ENCODE data around the gene SOST. TPM values are rescaled to one million over a fixed set of nuclear protein-coding genes. Genes with fewer than 3 reads are reported as not detected.

Gene SOST
- total and polyA plus RNA-seq, 2 donors from 2014 or later: 0.09 to 15.1 TPM

GRCh38 chr17:43779145-43780125 is 20.8 kb upstream of the SOST start:
- H3K27me3 ChIP-seq (ENCODE audit: control insufficient read depth, insufficient read depth, low read length): peaks cover 4% of the 10 kb centered on the region
- intact Hi-C loops (cut with DNase I): loop anchor here (10.0 kb wide), 1 partner anchor 65 kb away; the partner anchor contains the start of gene CD300LG
- FAIRE-seq (no peak), DNase-seq (peak in 4 of 5 donors; percentile 75 to 84 (median 82))
- peak overlapping the region; percentile 35 to 72 (median 57) for H3K9ac ChIP-seq (ENCODE audit: low read length in 3 of 3)
- H3K27ac ChIP-seq (ENCODE audit: low read depth in 2 of 2, low read length in 2 of 2): peak overlapping the region; percentile 88 to 100
- H3K4me3 ChIP-seq (ENCODE audit: low read length in 3 of 3): peak overlapping the region; percentile 55 to 78 (median 69)
- H3K36me3 ChIP-seq (ENCODE audit: control insufficient read depth in 2 of 3, insufficient read depth in 3 of 3, low read length in 3 of 3): peaks cover 0 to 18% (median 18%) of the 10 kb centered on the region in 3 donors
- no peaks in the 10 kb centered on the region for H3K9me3 ChIP-seq (ENCODE audit: control insufficient read depth in 2 of 3, insufficient read depth in 1 of 3, low read length in 3 of 3)
- H3K4me1 ChIP-seq (ENCODE audit: control insufficient read depth in 2 of 3, insufficient read depth in 2 of 3, low read depth in 1 of 3, low read length in 3 of 3): peaks cover 3 to 21% (median 13%) of the 10 kb centered on the region in 3 donors
- TF ChIP-seq CTCF (IDR thresholded peaks at IDR 0.05; ENCODE audit: borderline replicate concordance, extremely low read depth, insufficient read depth): no peak

GRCh38 chr17:43778337-43779144 is 19.9 kb upstream of the SOST start, which contains the start of gene DUSP3:
Gene DUSP3 (minus strand): TSS chr17:43778977. CDS start chr17:43778924, 53 bp downstream.
- no peak for TF ChIP-seq CTCF (IDR thresholded peaks at IDR 0.05; ENCODE audit: borderline replicate concordance, extremely low read depth, insufficient read depth)
- H3K27ac ChIP-seq (ENCODE audit: low read depth in 2 of 2, low read length in 2 of 2): peak within 1 kb of the TSS; percentile 100
- H3K27me3 ChIP-seq (ENCODE audit: control insufficient read depth, insufficient read depth, low read length): peaks cover 4% of the 10 kb centered on the region
- H3K4me1 ChIP-seq (ENCODE audit: control insufficient read depth in 2 of 3, insufficient read depth in 2 of 3, low read depth in 1 of 3, low read length in 3 of 3): peaks cover 3 to 21% (median 13%) of the 10 kb centered on the region in 3 donors
- H3K4me3 ChIP-seq (ENCODE audit: low read length in 3 of 3): peak within 1 kb of the TSS; percentile 71 to 78 (median 74)
- intact Hi-C loops (cut with DNase I): no loop called here
- H3K9me3 ChIP-seq (ENCODE audit: control insufficient read depth in 2 of 3, insufficient read depth in 1 of 3, low read length in 3 of 3): no peaks in the 10 kb centered on the region
- FAIRE-seq: no peak
- peak within 1 kb of the TSS; percentile 57 to 95 (median 85) for H3K9ac ChIP-seq (ENCODE audit: low read length in 3 of 3)
- peak; percentile 96 to 99 (median 97) for DNase-seq
- H3K36me3 ChIP-seq (ENCODE audit: control insufficient read depth in 2 of 3, insufficient read depth in 3 of 3, low read length in 3 of 3): peaks cover 0 to 27% (median 23%) of the 10 kb centered on the region in 3 donors

DNA sequence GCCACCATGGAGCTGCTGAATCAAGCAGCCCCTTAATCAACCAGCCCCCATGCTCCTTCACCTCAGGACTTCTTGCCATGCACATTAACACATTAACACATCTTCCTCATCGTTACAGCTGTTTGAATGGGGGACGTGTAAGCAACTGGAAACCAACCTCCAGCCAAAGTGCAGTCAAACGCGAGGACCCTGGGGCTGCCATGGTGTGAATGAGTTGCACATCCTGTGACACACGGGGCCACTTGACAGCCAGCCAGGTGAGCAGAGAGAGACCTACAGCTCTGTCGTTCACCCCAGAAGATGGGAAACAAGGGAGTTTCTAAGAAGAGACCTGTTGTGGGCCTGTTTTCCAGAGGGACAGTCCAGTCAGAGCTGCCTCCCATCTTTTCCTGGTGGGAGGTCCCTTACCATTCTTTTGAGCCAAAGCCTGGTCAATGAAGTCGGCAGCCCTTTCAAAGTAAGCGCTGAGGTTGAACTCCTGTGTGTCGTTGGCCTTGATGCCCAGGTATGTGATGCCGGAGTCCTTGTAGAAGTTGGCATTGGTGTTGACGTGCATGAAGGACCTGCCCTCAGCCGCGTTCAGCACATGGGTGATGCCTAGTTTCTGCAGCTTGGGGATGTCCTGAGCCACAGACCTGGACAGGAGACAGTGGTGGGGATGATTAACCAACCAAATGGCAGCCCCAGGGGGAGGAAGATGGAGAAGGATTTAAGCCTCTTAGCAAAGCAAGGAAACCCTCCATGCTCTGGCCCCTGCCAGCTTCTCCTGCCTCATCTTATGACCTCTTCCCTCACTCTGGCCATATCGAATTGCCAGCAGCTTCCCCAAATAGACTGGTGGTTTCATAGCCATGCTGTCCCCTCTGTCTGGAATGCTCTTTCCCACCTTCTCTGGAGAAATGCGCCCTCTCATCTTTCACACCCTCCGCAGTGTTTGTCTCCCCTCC is 16.0 kb upstream of the SOST start:
- peaks cover 2 to 19% (median 16%) of the 10 kb centered on the region in 3 donors for H3K4me1 ChIP-seq (ENCODE audit: control insufficient read depth in 2 of 3, insufficient read depth in 2 of 3, low read depth in 1 of 3, low read length in 3 of 3)
- H3K9me3 ChIP-seq (ENCODE audit: control insufficient read depth in 2 of 3, insufficient read depth in 1 of 3, low read length in 3 of 3): no peaks in the 10 kb centered on the region
- H3K4me3 ChIP-seq (ENCODE audit: low read length in 3 of 3): no peak overlapping the region
- intact Hi-C loops (cut with DNase I): no loop called here
- TF ChIP-seq CTCF (IDR thresholded peaks at IDR 0.05; ENCODE audit: borderline replicate concordance, extremely low read depth, insufficient read depth): no peak
- peaks cover 0 to 57% (median 46%) of the 10 kb centered on the region in 3 donors for H3K36me3 ChIP-seq (ENCODE audit: control insufficient read depth in 2 of 3, insufficient read depth in 3 of 3, low read length in 3 of 3)
- peaks cover under 1% of the 10 kb centered on the region for H3K27me3 ChIP-seq (ENCODE audit: control insufficient read depth, insufficient read depth, low read length)
- DNase-seq: no peak
- FAIRE-seq: no peak
- no peak overlapping the region for H3K9ac ChIP-seq (ENCODE audit: low read length in 3 of 3)
- H3K27ac ChIP-seq (ENCODE audit: low read depth in 2 of 2, low read length in 2 of 2): no peak overlapping the region

Measured in kidney (tissue), 14 donors.